ENCODE measurements around the gene AKR7A2.
A peak's percentile ranks its signal among the peaks of the same experiment; 100 is the strongest.

DNA sequence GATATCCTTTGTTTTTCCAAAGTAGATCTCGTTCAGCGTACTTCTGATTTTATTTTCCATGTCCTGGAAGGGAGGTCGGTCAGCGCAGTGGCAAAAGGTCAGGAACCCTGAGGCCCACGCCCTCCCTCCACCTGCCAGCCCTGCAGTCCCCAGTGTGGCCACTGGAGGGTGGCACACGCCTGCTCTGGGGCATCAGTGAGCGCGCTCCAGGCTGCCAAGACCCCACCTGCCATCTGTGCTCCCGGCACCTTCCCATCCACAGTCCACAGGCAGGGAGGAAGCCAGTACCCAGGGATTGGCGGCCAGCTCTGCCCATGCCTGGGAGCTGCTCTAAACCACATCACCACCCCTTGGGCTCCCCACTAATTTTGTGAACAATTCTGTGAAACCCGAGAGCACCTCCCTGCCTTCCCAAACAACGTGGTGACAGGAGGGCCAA, 32.4 kb upstream of the AKR7A2 start:
- TF ChIP-seq POLR2A (IDR thresholded peaks at IDR 0.05), result no peak
- TF ChIP-seq, protein P1, sequence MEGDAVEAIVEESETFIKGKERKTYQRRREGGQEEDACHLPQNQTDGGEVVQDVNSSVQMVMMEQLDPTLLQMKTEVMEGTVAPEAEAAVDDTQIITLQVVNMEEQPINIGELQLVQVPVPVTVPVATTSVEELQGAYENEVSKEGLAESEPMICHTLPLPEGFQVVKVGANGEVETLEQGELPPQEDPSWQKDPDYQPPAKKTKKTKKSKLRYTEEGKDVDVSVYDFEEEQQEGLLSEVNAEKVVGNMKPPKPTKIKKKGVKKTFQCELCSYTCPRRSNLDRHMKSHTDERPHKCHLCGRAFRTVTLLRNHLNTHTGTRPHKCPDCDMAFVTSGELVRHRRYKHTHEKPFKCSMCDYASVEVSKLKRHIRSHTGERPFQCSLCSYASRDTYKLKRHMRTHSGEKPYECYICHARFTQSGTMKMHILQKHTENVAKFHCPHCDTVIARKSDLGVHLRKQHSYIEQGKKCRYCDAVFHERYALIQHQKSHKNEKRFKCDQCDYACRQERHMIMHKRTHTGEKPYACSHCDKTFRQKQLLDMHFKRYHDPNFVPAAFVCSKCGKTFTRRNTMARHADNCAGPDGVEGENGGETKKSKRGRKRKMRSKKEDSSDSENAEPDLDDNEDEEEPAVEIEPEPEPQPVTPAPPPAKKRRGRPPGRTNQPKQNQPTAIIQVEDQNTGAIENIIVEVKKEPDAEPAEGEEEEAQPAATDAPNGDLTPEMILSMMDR (IDR thresholded peaks at IDR 0.05 in 4 of 5, conservative IDR thresholded peaks at IDR 0.05 in 1 of 5), result peak; percentile 87 to 96 (median 95)

Measured in gastrocnemius medialis (tissue), 4 donors.